PC-9 (cell line): Measurements from ENCODE around the gene BRD4. TPM values are rescaled to one million over a fixed set of nuclear protein-coding genes. Genes with fewer than 3 reads are reported as not detected.

Source experiments
- BruUV-seq: library from RNA; stranded (reverse); fragments of 400-500 nt; replicated peaks from 2 replicates; lab custom pipeline; 2021; lab: Mats Ljungman, UMichigan
- CTCF ChIA-PET: fragments of 300-600 bp; sonication (Branson Sonifier 250); formaldehyde crosslinking; loops from one replicate; lab custom pipeline; 2022; ENCODE audit warnings: antibody characterized with exemption; lab: Charles Lee
- POLR2A ChIA-PET: fragments of 300-600 bp; sonication (Branson Sonifier 250); formaldehyde crosslinking; loops from one replicate; lab custom pipeline; 2022; ENCODE audit warnings: antibody characterized with exemption; ENCODE audit not compliant: unreplicated experiment; lab: Charles Lee
- DNase-seq, 2 experiments: peaks; one replicate each; pipeline versions ENCODE4 v3.0.0 to v3.0.0-alpha.2; 2015 to 2022; ENCODE audit warnings: mixed read lengths in 1 of 2
- H2AFZ ChIP-seq: fragments of 200-600 bp; sonication (generic); 2 replicates; pipeline ENCODE4 v1.8.1; 2017; ENCODE audit warnings: antibody characterized with exemption
- H3F3A ChIP-seq: fragments of 200-600 bp; sonication (generic); 2 replicates; pipeline ENCODE4 v1.8.1; 2017; ENCODE audit warnings: antibody characterized with exemption, mild to moderate bottlenecking, low read depth; ENCODE audit not compliant: insufficient read depth
- H3K27ac ChIP-seq: fragments of 200-600 bp; sonication (generic); 2 replicates; pipeline ENCODE4 v1.6.1; 2016; ENCODE audit warnings: mixed run types
- H3K27me3 ChIP-seq: fragments of 200-600 bp; sonication (generic); 2 replicates; pipeline ENCODE4 v1.6.1; 2016; ENCODE audit warnings: low read depth, mixed run types; ENCODE audit not compliant: insufficient read depth
- H3K36me3 ChIP-seq: fragments of 200-600 bp; sonication (generic); 2 replicates; pipeline ENCODE4 v1.6.1; 2016; ENCODE audit warnings: low read depth, mixed run types
- H3K4me1 ChIP-seq: fragments of 200-600 bp; sonication (generic); replicated peaks from 2 replicates; pipeline ENCODE4 v1.6.1; 2016; ENCODE audit warnings: mixed run types; ENCODE audit not compliant: insufficient read depth
- H3K4me2 ChIP-seq: fragments of 200-600 bp; sonication (generic); 2 replicates; pipeline ENCODE4 v1.6.1; 2017; ENCODE audit warnings: mixed run types
- H3K4me3 ChIP-seq: fragments of 200-600 bp; sonication (generic); 2 replicates; pipeline ENCODE4 v1.6.1; 2016; ENCODE audit warnings: mixed run types
- H3K79me2 ChIP-seq: fragments of 200-600 bp; sonication (generic); 2 replicates; pipeline ENCODE4 v1.6.1; 2017; ENCODE audit warnings: low read depth, mixed run types
- H3K9me2 ChIP-seq: fragments of 200-600 bp; sonication (generic); 2 replicates; pipeline ENCODE4 v1.8.1; 2017; ENCODE audit warnings: mild to moderate bottlenecking; ENCODE audit not compliant: insufficient read depth
- H3K9me3 ChIP-seq: fragments of 200-600 bp; sonication (generic); 2 replicates; pipeline ENCODE4 v1.8.1; 2016; ENCODE audit warnings: low read depth; ENCODE audit not compliant: insufficient read depth
- H4K20me1 ChIP-seq: fragments of 200-600 bp; sonication (generic); 2 replicates; pipeline ENCODE4 v1.8.1; 2017; ENCODE audit not compliant: insufficient read depth
- CTCF ChIP-seq: fragments of 200-600 bp; sonication (generic); conservative IDR thresholded peaks from 2 replicates; pipeline ENCODE4 v1.6.1; 2017; ENCODE audit warnings: mixed run types, antibody characterized with exemption, mild to moderate bottlenecking, moderate library complexity
- EZH2 ChIP-seq: fragments of 200-600 bp; sonication (generic); IDR thresholded peaks from 2 replicates; pipeline ENCODE4 v1.8.0; 2017; ENCODE audit warnings: antibody characterized with exemption, low read depth
- intact Hi-C: fragments of 100-400 bp; cut with micrococcal nuclease; formaldehyde crosslinking; loops from one replicate; pipeline ENCODE4 v1.10.0; 2022; ENCODE audit not compliant: unreplicated experiment
- total RNA-seq: library from RNA; stranded (reverse); gene quantifications from 2 replicates; pipeline ENCODE4 v1.2.3, GENCODE V29; 2021

BRD4 gene
- total RNA-seq, 1 experiment from 2014 or later = 138 TPM

DNA sequence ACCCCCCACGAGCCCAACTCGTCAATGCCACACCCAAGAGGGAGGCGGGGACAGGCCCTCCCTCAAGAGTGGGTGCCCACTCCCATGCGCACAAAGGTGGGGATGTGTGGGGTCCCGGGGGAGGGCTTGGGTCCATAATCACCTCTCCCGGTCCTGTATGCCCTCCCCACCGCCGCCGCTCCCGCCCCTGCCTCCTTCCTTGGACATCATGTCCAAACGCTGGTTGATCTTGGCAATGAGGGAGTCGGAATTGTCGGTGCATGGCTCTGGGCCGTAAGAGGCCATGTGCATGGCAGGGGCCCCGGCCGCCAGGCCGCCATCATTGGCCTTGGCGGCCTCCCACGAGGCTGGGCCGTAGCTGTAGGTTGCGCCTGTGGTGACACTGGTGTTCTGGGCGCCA lies 41.3 kb upstream of the BRD4 start:
- Histone ChIP-seq H3K4me1 (peaks cover 13% of the 10 kb centered on the region), H3K9me3 (no peaks in the 10 kb centered on the region), H3F3A (peaks cover 16% of the 10 kb centered on the region; the same call in 1 of the 2 replicates), H4K20me1 (peaks cover 67% of the 10 kb centered on the region), H3K36me3 (peaks cover 30% of the 10 kb centered on the region; the same call in 1 of the 2 replicates), H3K4me2 (no peak overlapping the region), H3K79me2 (peaks cover 74% of the 10 kb centered on the region), H3K27me3 (no peaks in the 10 kb centered on the region), H2AFZ (no peak overlapping the region), H3K9me2 (no peaks in the 10 kb centered on the region), H3K27ac (no peak overlapping the region), H3K4me3 (no peak overlapping the region)
- TF ChIP-seq CTCF (no peak), EZH2 (no peak)
- CTCF ChIA-PET = no interaction called here
- no TSS peak for BruUV-seq
- POLR2A ChIA-PET = no interaction called here
- no peak for DNase-seq
- intact Hi-C loops = no loop called here

GRCh38 chr19:15372891-15373301 lies 40.6 kb upstream of the BRD4 start:
- Histone ChIP-seq H3K27ac (no peak overlapping the region), H4K20me1 (peaks cover 66% of the 10 kb centered on the region), H3K4me3 (no peak overlapping the region), H3K36me3 (peaks cover 34% of the 10 kb centered on the region; the same call in 1 of the 2 replicates), H3F3A (peaks cover 8% of the 10 kb centered on the region; the same call in 1 of the 2 replicates), H3K4me2 (no peak overlapping the region), H3K4me1 (peaks cover 13% of the 10 kb centered on the region), H3K9me3 (no peaks in the 10 kb centered on the region), H3K9me2 (no peaks in the 10 kb centered on the region), H2AFZ (no peak overlapping the region), H3K27me3 (no peaks in the 10 kb centered on the region), H3K79me2 (peaks cover 66% of the 10 kb centered on the region)
- BruUV-seq = no TSS peak
- POLR2A ChIA-PET = no interaction called here
- intact Hi-C loops = no loop called here
- no peak for DNase-seq
- CTCF ChIA-PET = interaction anchor here (0.6 kb wide), 1 partner anchor 901 kb away, joined by 9 read pairs; no protein-coding TSS in a partner anchor
- no peak for TF ChIP-seq CTCF
- no peak for TF ChIP-seq EZH2

DNA sequence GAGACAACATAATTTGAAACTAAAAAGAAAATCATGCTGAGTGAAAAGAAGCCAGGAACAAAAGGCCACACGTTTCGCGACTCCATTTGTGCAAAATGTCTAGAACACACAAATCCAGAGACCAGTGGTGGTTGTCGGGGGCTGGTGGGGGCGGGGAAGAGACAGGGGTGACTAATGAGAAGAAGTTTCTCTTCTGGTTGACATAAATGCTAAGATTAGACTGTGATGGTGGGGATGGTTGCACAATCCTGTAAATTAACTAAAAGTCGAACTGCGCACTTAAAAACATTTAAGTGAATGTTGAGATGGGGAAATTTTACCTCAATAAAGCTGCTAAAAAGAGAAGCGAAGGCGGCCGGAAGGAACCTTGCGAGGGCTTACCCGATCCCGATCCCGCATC lies 40.1 kb upstream of the BRD4 start:
- H3K36me3 ChIP-seq = peaks cover 34% of the 10 kb centered on the region; the same call in 1 of the 2 replicates
- H3K9me3 ChIP-seq = no peaks in the 10 kb centered on the region
- H3K9me2 ChIP-seq = no peaks in the 10 kb centered on the region
- H2AFZ ChIP-seq = no peak overlapping the region
- H3K4me1 ChIP-seq = peaks cover 13% of the 10 kb centered on the region
- CTCF ChIA-PET = interaction anchor here (0.6 kb wide), 1 partner anchor 901 kb away, joined by 9 read pairs; no protein-coding TSS in a partner anchor
- no peak overlapping the region for H3K27ac ChIP-seq
- H3K4me2 ChIP-seq = no peak overlapping the region
- H4K20me1 ChIP-seq = peaks cover 62% of the 10 kb centered on the region
- POLR2A ChIA-PET = no interaction called here
- TF ChIP-seq EZH2 = no peak
- no peak for TF ChIP-seq CTCF
- H3K79me2 ChIP-seq = peaks cover 62% of the 10 kb centered on the region
- peaks cover 4% of the 10 kb centered on the region; the same call in 1 of the 2 replicates for H3F3A ChIP-seq
- intact Hi-C loops = no loop called here
- no peak for DNase-seq
- H3K4me3 ChIP-seq = no peak overlapping the region
- no TSS peak for BruUV-seq
- H3K27me3 ChIP-seq = no peaks in the 10 kb centered on the region
